MCF 10A (cell line): ENCODE data around the gene C2orf81. TPM values are rescaled to one million over a fixed set of nuclear protein-coding genes. Genes with fewer than 3 reads are reported as not detected.

Experiments used
- BruUV-seq: library from RNA; stranded (reverse); fragments of 400-500 nt; replicated peaks from 2 replicates; lab custom pipeline; 2021; lab: Mats Ljungman, UMichigan
- CTCF ChIA-PET: fragments of 300-600 bp; sonication (Branson Sonifier 250); formaldehyde crosslinking; extraction: SDS; loops from one replicate; lab custom pipeline; 2021; ENCODE audit warnings: antibody characterized with exemption, inconsistent platforms; lab: Yijun Ruan, JAX
- POLR2A ChIA-PET: fragments of 300-600, 350-650 bp; sonication (Branson Sonifier 250); formaldehyde crosslinking; extraction: SDS; loops from one replicate; lab custom pipeline; 2020; ENCODE audit warnings: antibody characterized with exemption, inconsistent platforms; lab: Yijun Ruan, JAX
- DNase-seq: peaks from one replicate; pipeline ENCODE4 v3.0.0-alpha.2; 2018; ENCODE audit not compliant: unreplicated experiment
- H3K27ac Mint-ChIP-seq: one replicate; pipeline ENCODE4 v1.8.0; 2022; ENCODE audit warnings: mild to moderate bottlenecking, low read depth, mixed read lengths; ENCODE audit not compliant: unreplicated experiment
- H3K27me3 Mint-ChIP-seq: one replicate; pipeline ENCODE4 v1.8.0; 2022; ENCODE audit warnings: mixed read lengths; ENCODE audit not compliant: insufficient read depth, unreplicated experiment
- H3K36me3 Mint-ChIP-seq: one replicate; pipeline ENCODE4 v1.8.0; 2022; ENCODE audit warnings: mild to moderate bottlenecking, moderate library complexity, mixed read lengths; ENCODE audit not compliant: insufficient read depth, unreplicated experiment
- H3K4me1 Mint-ChIP-seq: one replicate; pipeline ENCODE4 v1.8.0; 2022; ENCODE audit warnings: mixed read lengths; ENCODE audit not compliant: insufficient read depth, unreplicated experiment
- H3K4me3 Mint-ChIP-seq: one replicate; pipeline ENCODE4 v1.8.0; 2022; ENCODE audit warnings: mild to moderate bottlenecking, moderate library complexity, mixed read lengths; ENCODE audit not compliant: unreplicated experiment
- H3K9me3 Mint-ChIP-seq: one replicate; pipeline ENCODE4 v1.8.0; 2022; ENCODE audit warnings: mixed read lengths; ENCODE audit not compliant: unreplicated experiment
- intact Hi-C: fragments of 100-400 bp; cut with micrococcal nuclease; formaldehyde crosslinking; loops from 2 replicates; pipeline ENCODE4 v1.14.1; 2022
- total RNA-seq: library from RNA; stranded (reverse); gene quantifications from 2 replicates; pipeline ENCODE4 v1.2.3, GENCODE V29; 2022
- TF ChIP-seq, protein P1 (sequence below): fragments of 200-600 bp; IDR thresholded peaks from one replicate; pipeline ENCODE4 v1.8.0; 2022; ENCODE audit warnings: antibody characterized with exemption, mild to moderate bottlenecking; ENCODE audit not compliant: unreplicated experiment

Gene C2orf81
- total RNA-seq, 1 experiment from 2014 or later: 5.6 TPM

DNA sequence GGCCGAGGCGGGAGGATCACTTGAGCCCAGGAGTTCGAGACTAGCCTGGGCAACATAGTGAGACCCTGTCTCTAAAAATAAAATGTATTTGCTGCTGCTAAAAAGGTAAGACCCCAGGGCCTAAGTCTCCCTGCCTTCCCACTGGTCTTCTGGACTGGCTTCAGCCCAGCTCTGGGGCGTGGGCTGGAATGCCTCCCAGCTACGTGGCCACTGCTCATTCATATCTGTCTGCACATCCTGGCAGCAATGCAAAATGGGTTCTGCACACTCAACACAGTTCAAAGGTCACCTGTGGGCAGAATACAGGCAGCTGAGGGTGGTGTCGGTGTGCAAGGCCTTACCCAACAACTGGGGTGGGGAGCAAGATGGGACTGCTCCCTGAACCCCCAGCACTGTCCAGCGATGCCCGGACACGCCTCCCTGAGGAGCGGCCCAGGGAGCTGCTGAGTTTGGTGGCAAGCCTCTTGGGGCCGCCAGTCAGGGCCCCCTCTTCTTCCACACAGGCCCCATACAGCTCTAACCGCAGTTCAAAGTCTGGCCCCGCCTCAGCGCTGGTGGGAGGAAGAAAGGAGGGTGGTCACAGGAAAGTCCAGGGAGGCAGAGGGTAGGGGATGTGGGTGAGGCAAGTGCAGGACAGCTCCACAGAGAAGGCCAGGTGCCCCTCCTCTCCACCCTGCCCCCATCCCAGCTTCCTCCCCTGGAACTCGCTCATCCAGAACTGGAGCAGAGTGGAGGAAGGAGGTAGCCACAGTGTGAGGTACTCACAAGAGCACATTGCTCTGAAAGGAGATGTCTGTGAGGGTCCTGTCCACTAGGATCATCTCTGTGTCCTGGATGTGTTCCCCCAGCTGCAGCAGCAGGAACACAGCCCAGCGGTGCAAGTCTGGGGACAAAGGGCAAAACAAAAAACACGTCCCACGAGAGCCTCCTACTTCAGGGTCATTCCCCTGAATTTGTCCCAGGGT lies 8.3 kb upstream of the C2orf81 start:
- no peak for DNase-seq
- H3K27ac Mint-ChIP-seq: no peak overlapping the region
- TF ChIP-seq, protein P1, sequence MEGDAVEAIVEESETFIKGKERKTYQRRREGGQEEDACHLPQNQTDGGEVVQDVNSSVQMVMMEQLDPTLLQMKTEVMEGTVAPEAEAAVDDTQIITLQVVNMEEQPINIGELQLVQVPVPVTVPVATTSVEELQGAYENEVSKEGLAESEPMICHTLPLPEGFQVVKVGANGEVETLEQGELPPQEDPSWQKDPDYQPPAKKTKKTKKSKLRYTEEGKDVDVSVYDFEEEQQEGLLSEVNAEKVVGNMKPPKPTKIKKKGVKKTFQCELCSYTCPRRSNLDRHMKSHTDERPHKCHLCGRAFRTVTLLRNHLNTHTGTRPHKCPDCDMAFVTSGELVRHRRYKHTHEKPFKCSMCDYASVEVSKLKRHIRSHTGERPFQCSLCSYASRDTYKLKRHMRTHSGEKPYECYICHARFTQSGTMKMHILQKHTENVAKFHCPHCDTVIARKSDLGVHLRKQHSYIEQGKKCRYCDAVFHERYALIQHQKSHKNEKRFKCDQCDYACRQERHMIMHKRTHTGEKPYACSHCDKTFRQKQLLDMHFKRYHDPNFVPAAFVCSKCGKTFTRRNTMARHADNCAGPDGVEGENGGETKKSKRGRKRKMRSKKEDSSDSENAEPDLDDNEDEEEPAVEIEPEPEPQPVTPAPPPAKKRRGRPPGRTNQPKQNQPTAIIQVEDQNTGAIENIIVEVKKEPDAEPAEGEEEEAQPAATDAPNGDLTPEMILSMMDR: no peak
- CTCF ChIA-PET: interaction anchor here (1.0 kb wide), 1 partner anchor 95 kb away, joined by 3 read pairs; no protein-coding TSS in a partner anchor
- POLR2A ChIA-PET: interaction anchor here (0.8 to 2.1 kb wide), 6 partner anchors 8 to 78 kb away, joined by 3 to 8 read pairs (median 4); partner anchors contain the start of gene WDR54
- H3K4me1 Mint-ChIP-seq: peaks cover 6% of the 10 kb centered on the region
- peaks cover 72% of the 10 kb centered on the region for H3K36me3 Mint-ChIP-seq
- no peaks in the 10 kb centered on the region for H3K27me3 Mint-ChIP-seq
- no peaks in the 10 kb centered on the region for H3K9me3 Mint-ChIP-seq
- intact Hi-C loops: no loop called here
- BruUV-seq: no TSS peak
- no peak overlapping the region for H3K4me3 Mint-ChIP-seq

DNA sequence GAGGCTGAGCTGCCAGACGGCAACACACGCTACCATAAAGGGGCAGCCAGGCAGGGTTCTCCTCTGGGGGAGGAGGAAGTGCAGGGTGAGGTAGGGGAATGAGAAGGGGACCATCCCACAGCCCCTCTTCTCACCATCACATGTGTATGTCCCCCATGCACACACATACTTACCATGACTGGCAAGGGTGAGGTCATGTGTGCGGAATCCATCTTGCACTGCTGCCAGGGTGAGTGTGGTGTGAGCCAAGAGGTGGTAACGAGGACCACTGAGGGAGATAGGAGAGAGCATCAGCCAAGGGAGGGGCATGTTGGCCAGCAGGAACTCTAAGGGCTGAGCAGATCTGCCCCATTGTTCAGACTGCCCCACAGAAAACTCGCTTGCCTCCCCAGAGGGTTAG lies 7.3 kb upstream of the C2orf81 start:
- H3K36me3 Mint-ChIP-seq: peaks cover 74% of the 10 kb centered on the region
- POLR2A ChIA-PET: interaction anchor here (1.0 to 1.6 kb wide), 2 partner anchors 14 to 77 kb away, joined by 3 to 5 read pairs; no protein-coding TSS in a partner anchor

DNA sequence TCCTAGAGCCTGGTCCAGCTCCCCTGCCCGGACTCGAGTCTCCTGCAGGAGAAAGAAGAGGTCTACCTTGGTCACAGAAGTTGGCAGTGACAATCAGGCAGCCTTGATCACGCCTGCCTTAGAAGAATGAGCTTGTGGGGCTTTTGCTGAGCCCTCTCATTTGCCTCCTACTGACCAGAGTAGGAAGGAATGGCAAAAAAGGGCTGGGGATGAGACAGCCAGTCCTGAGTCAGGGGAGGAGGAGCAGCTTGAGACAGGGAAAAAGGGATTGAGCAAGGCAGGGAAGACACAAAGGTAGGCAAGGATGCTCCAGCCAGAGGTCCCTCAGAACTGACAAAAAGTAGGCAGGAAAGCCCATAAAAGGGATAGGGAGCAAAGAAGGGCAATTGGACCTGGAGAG lies 6.1 kb upstream of the C2orf81 start:
- TF ChIP-seq, protein P1: no peak
- Mint-ChIP-seq H3K36me3 (peaks cover 82% of the 10 kb centered on the region), H3K27me3 (no peaks in the 10 kb centered on the region), H3K27ac (no peak overlapping the region), H3K4me3 (no peak overlapping the region), H3K4me1 (peaks cover 12% of the 10 kb centered on the region), H3K9me3 (no peaks in the 10 kb centered on the region)
- ChIA-PET POLR2A (interaction anchor here (4.8 kb wide), 1 partner anchor 12 kb away, joined by 38 read pairs; the partner anchor contains the start of gene RTKN), CTCF (interaction anchor here (1.5 kb wide), 1 partner anchor 13 kb away, joined by 3 read pairs; no protein-coding TSS in a partner anchor)
- BruUV-seq: no TSS peak
- DNase-seq: no peak
- intact Hi-C loops: no loop called here

More for the DNA sequence above, 7.3 kb upstream of the C2orf81 start:
- H3K9me3 Mint-ChIP-seq: no peaks in the 10 kb centered on the region
- H3K27me3 Mint-ChIP-seq: no peaks in the 10 kb centered on the region
- CTCF ChIA-PET: no interaction called here
- no peak overlapping the region for H3K4me3 Mint-ChIP-seq
- no peak overlapping the region for H3K27ac Mint-ChIP-seq
- TF ChIP-seq, protein P1: no peak
- peaks cover 6% of the 10 kb centered on the region for H3K4me1 Mint-ChIP-seq
- BruUV-seq: no TSS peak
- no peak for DNase-seq
- intact Hi-C loops: no loop called here
